ENCODE results near the gene CDV3. TPM values are rescaled to one million over a fixed set of nuclear protein-coding genes. Genes with fewer than 3 reads are reported as not detected.

The CDV3 gene
- total RNA-seq, 1 experiment from 2014 or later = 284 TPM

DNA sequence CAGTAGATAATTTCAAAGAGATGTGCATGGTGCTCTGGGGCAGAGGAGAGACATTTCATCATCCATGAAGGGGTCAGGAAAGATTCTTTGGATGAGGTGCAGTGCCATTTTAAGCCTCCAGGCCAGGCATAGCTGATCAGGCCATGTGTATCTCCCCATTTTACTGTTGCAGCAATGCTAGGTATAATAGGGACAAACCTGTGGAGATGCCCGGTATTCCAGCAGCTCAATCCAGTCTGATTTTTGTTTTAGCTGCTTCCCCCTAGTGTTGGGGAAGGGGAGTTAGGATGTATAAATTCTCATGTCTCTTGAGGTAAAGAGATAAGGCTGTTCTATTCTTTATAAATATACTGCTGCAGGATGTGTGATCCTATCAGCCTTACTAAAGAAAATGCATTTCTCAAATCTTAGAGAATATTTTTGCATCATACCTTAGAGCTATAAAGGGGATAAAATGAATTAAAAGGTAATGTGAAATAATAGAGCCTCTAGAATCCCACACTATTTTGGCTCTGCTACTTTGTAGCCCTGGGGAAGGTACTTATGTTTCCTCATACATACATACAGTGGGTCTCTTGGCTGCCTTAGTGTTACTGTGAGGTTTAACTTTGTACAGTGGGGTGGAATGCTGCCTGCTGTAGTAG lies 5.2 kb downstream of the CDV3 start:
- Histone ChIP-seq H3K4me1 (peaks cover 21% of the 10 kb centered on the region), H3K36me3 (ENCODE audit: control insufficient read depth, insufficient read depth, low read length) (peaks cover 2% of the 10 kb centered on the region), H3K9me3 (no peaks in the 10 kb centered on the region), H3K27me3 (replicated peaks; ENCODE audit: control insufficient read depth, insufficient read depth, low read length) (no peaks in the 10 kb centered on the region), H3K4me3 (ENCODE audit: low read depth, low read length) (no peak overlapping the region)
- Mint-ChIP-seq H3K4me1 (ENCODE audit: low read depth, unreplicated experiment) (peaks cover 7% of the 10 kb centered on the region), H3K9me3 (ENCODE audit: unreplicated experiment) (no peaks in the 10 kb centered on the region), H3K27ac (ENCODE audit: unreplicated experiment) (no peak overlapping the region), H3K27me3 (ENCODE audit: insufficient read depth, unreplicated experiment) (no peaks in the 10 kb centered on the region), H3K36me3 (ENCODE audit: insufficient read depth, unreplicated experiment) (peaks cover 94% of the 10 kb centered on the region), H3K4me3 (ENCODE audit: unreplicated experiment) (peak overlapping the region; percentile 31)
- peak; percentile 73 to 75 for DNase-seq
- TF ChIP-seq, protein P1, sequence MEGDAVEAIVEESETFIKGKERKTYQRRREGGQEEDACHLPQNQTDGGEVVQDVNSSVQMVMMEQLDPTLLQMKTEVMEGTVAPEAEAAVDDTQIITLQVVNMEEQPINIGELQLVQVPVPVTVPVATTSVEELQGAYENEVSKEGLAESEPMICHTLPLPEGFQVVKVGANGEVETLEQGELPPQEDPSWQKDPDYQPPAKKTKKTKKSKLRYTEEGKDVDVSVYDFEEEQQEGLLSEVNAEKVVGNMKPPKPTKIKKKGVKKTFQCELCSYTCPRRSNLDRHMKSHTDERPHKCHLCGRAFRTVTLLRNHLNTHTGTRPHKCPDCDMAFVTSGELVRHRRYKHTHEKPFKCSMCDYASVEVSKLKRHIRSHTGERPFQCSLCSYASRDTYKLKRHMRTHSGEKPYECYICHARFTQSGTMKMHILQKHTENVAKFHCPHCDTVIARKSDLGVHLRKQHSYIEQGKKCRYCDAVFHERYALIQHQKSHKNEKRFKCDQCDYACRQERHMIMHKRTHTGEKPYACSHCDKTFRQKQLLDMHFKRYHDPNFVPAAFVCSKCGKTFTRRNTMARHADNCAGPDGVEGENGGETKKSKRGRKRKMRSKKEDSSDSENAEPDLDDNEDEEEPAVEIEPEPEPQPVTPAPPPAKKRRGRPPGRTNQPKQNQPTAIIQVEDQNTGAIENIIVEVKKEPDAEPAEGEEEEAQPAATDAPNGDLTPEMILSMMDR (IDR thresholded peaks at IDR 0.05; ENCODE audit: insufficient read depth in 1 of 2, low read depth in 1 of 2, low read length in 1 of 2, severe bottlenecking in 1 of 2, unreplicated experiment in 1 of 2) = peak; percentile 53 to 73
- intact Hi-C loops (cut with micrococcal nuclease; ENCODE audit: unreplicated experiment) = loop anchor here (1.0 to 10.0 kb wide), 2 partner anchors 84 to 854 kb away; partner anchors contain the start of gene NPHP3
- no TSS peak for BruUV-seq (replicated peaks)
- CTCF ChIA-PET = interaction anchor here (0.6 to 1.6 kb wide), 17 partner anchors 14 to 537 kb away, joined by 3 to 18 read pairs (median 4); no protein-coding TSS in a partner anchor
- POLR2A ChIA-PET = interaction anchor here (0.6 to 0.9 kb wide), 2 partner anchors 102 to 126 kb away, joined by 3 to 4 read pairs; no protein-coding TSS in a partner anchor

DNA sequence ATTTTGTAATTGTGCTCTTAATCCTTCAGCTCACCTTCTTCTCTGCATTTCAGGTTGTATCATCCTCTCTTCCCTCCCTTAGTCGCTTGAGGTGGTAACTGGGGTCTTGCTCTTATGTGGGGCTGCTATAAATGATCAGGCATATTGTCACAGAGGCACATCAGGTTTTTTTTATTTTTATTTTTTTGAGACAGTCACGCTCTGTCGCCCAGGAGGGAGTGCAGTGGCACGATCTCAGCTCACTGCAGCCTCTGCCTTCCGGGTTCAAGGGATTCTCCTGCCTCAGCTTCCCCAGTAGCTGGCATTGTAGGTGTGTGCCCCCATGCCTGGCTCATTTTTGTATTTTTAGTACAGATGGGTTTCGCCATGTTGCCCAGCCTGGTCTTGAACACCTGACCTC lies 9.9 kb downstream of the CDV3 start:
- Mint-ChIP-seq H3K9me3 (ENCODE audit: unreplicated experiment) (no peaks in the 10 kb centered on the region), H3K4me1 (ENCODE audit: low read depth, unreplicated experiment) (peaks cover 9% of the 10 kb centered on the region), H3K27me3 (ENCODE audit: insufficient read depth, unreplicated experiment) (no peaks in the 10 kb centered on the region), H3K27ac (ENCODE audit: unreplicated experiment) (no peak overlapping the region), H3K36me3 (ENCODE audit: insufficient read depth, unreplicated experiment) (peaks cover 99% of the 10 kb centered on the region), H3K4me3 (ENCODE audit: unreplicated experiment) (no peak overlapping the region)
- ChIA-PET CTCF (no interaction called here), POLR2A (no interaction called here)
- Histone ChIP-seq H3K27me3 (replicated peaks; ENCODE audit: control insufficient read depth, insufficient read depth, low read length) (no peaks in the 10 kb centered on the region), H3K4me1 (peaks cover 1% of the 10 kb centered on the region), H3K36me3 (ENCODE audit: control insufficient read depth, insufficient read depth, low read length) (peaks cover 2% of the 10 kb centered on the region), H3K4me3 (ENCODE audit: low read depth, low read length) (no peak overlapping the region), H3K9me3 (no peaks in the 10 kb centered on the region)
- no peak for DNase-seq
- BruUV-seq (replicated peaks) = no TSS peak
- TF ChIP-seq, protein P1 (IDR thresholded peaks at IDR 0.05; ENCODE audit: insufficient read depth in 1 of 2, low read depth in 1 of 2, low read length in 1 of 2, severe bottlenecking in 1 of 2, unreplicated experiment in 1 of 2) = no peak
- intact Hi-C loops (cut with micrococcal nuclease; ENCODE audit: unreplicated experiment) = no loop called here

DNA sequence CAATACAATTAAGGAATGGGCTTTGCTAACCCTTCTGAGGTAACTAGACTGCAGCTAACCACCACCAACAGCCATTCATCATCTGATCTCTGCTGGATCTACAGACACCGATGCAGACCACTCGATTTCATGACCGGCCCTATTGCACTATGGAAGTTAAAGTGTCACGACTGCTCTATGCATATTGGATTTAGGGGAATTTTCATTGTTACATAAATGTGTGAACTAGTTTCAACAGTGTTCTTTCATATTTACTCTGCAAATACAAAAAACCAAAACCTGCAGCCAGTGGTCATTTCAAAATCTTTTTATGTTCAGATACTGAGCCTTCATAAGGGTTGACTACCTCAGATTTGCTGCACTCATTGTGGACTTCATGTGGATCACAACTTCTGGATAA lies 14.5 kb downstream of the CDV3 start:
- H3K36me3 Mint-ChIP-seq (ENCODE audit: insufficient read depth, unreplicated experiment) = peaks cover 83% of the 10 kb centered on the region

More for the DNA sequence above, 14.5 kb downstream of the CDV3 start:
- intact Hi-C loops (cut with micrococcal nuclease; ENCODE audit: unreplicated experiment) = no loop called here
- DNase-seq = no peak
- no peaks in the 10 kb centered on the region for H3K9me3 Mint-ChIP-seq (ENCODE audit: unreplicated experiment)
- H3K4me1 ChIP-seq = peaks cover 8% of the 10 kb centered on the region; the same call in 1 of the 2 replicates
- CTCF ChIA-PET = no interaction called here
- TF ChIP-seq, protein P1 (IDR thresholded peaks at IDR 0.05; ENCODE audit: insufficient read depth in 1 of 2, low read depth in 1 of 2, low read length in 1 of 2, severe bottlenecking in 1 of 2, unreplicated experiment in 1 of 2) = no peak
- H3K4me3 ChIP-seq (ENCODE audit: low read depth, low read length) = no peak overlapping the region
- POLR2A ChIA-PET = no interaction called here
- peaks cover 2% of the 10 kb centered on the region for H3K36me3 ChIP-seq (ENCODE audit: control insufficient read depth, insufficient read depth, low read length)
- H3K27ac Mint-ChIP-seq (ENCODE audit: unreplicated experiment) = peak overlapping the region; percentile 69
- BruUV-seq (replicated peaks) = no TSS peak
- no peaks in the 10 kb centered on the region for H3K9me3 ChIP-seq
- H3K27me3 Mint-ChIP-seq (ENCODE audit: insufficient read depth, unreplicated experiment) = no peaks in the 10 kb centered on the region
- H3K4me1 Mint-ChIP-seq (ENCODE audit: low read depth, unreplicated experiment) = peaks cover 23% of the 10 kb centered on the region
- H3K4me3 Mint-ChIP-seq (ENCODE audit: unreplicated experiment) = no peak overlapping the region
- no peaks in the 10 kb centered on the region for H3K27me3 ChIP-seq (replicated peaks; ENCODE audit: control insufficient read depth, insufficient read depth, low read length)

Measured in Caco-2 (cell line).